HepG2 (cell line): Measurements from ENCODE around the gene REEP2. TPM values are rescaled to one million over a fixed set of nuclear protein-coding genes. Genes with fewer than 3 reads are reported as not detected.

Experiments
- ATAC-seq: fragments of 200-7000 bp; cut with Tn5 transposase; 3 replicates; pipeline ENCODE4 v1.9.1; 2020; ENCODE audit warnings: mild to moderate bottlenecking, moderate library complexity
- BruUV-seq: library from RNA; stranded (reverse); fragments of 400-500 nt; replicated peaks from 2 replicates; lab custom pipeline; 2021; lab: Mats Ljungman, UMichigan
- CTCF ChIA-PET: fragments of 300-600 bp; formaldehyde crosslinking; extraction: SDS; loops from one replicate; lab custom pipeline; 2021; ENCODE audit warnings: low total read pairs, inconsistent platforms, low intra/inter-chr PET ratio; lab: Yijun Ruan, JAX
- POLR2A ChIA-PET: fragments of 350-600 bp; sonication (Branson Sonifier 250); formaldehyde crosslinking; loops from one replicate; lab custom pipeline; 2020; ENCODE audit warnings: antibody characterized with exemption, inconsistent platforms; lab: Yijun Ruan, JAX
- DNase-seq: peaks from one replicate; pipeline ENCODE4 v3.0.0-alpha.2; 2015; ENCODE audit warnings: low spot score
- FAIRE-seq: peaks from 3 replicates; lab custom pipeline; 2011; peaks lifted over from hg19 to GRCh38; lab: Jason Lieb, UNC
- H2AFZ ChIP-seq: one replicate; pipeline ENCODE4 v1.6.1; 2011; ENCODE audit warnings: low read length, inconsistent platforms
- H3K27ac ChIP-seq: fragments of 300-600 bp; 3 replicates; pipeline ENCODE4 v1.8.0; 2011; ENCODE audit warnings: mixed run types, mild to moderate bottlenecking, mixed read lengths, low read length, inconsistent platforms; ENCODE audit not compliant: insufficient read depth; ENCODE audit errors: extremely low read length
- H3K27me3 ChIP-seq, 2 experiments: fragments of 200-600 bp in 1 of 2; 2 replicates in 1 of 2; 3 replicates in 1 of 2; pipeline versions ENCODE4 v1.6.0 to v1.8.0; 2011; ENCODE audit warnings: low read length in 2 of 2, mild to moderate bottlenecking in 2 of 2, moderate library complexity in 2 of 2, inconsistent platforms in 1 of 2; ENCODE audit not compliant: insufficient read depth in 2 of 2, control insufficient read depth in 1 of 2
- H3K36me3 ChIP-seq, 2 experiments: fragments of 200-600 bp in 1 of 2; replicated peaks in 1 of 2; 2 replicates in 1 of 2; 3 replicates in 1 of 2; pipeline versions ENCODE4 v1.5.1 to v1.8.0; 2011; ENCODE audit warnings: low read length in 2 of 2, inconsistent platforms in 1 of 2; ENCODE audit not compliant: insufficient read depth in 2 of 2, control insufficient read depth in 1 of 2
- H3K4me1 ChIP-seq: 2 replicates; pipeline ENCODE4 v1.5.1; 2012; ENCODE audit warnings: low read length, inconsistent platforms; ENCODE audit not compliant: insufficient read depth
- H3K4me2 ChIP-seq: 2 replicates; pipeline ENCODE4 v1.6.0; 2011; ENCODE audit warnings: low read depth, low read length, inconsistent platforms
- H3K4me3 ChIP-seq, 3 experiments: fragments of 200-600 bp in 1 of 3; sonication (generic), shearing (Covaris generic) in 1 of 3; replicated peaks in 1 of 3; 2 replicates each; pipeline ENCODE4 v1.5.1; 2011 to 2016; ENCODE audit warnings: low read length in 3 of 3, inconsistent platforms in 2 of 3, low read depth in 2 of 3, mild to moderate bottlenecking in 2 of 3, control low read depth in 1 of 3, mixed read lengths in 1 of 3; ENCODE audit not compliant: insufficient read depth in 1 of 3
- H3K79me2 ChIP-seq: one replicate; pipeline ENCODE4 v1.6.1; 2011; ENCODE audit warnings: low read length, inconsistent platforms; ENCODE audit not compliant: insufficient read depth
- H3K9ac ChIP-seq: 2 replicates; pipeline ENCODE4 v1.6.0; 2011; ENCODE audit warnings: mild to moderate bottlenecking, low read depth, low read length, inconsistent platforms; ENCODE audit not compliant: insufficient read depth
- H3K9me3 ChIP-seq: 2 replicates; pipeline ENCODE4 v1.5.1; 2012; ENCODE audit warnings: mild to moderate bottlenecking, low read length
- H4K20me1 ChIP-seq: 2 replicates; pipeline ENCODE4 v1.6.0; 2011; ENCODE audit warnings: inconsistent platforms, mild to moderate bottlenecking, low read length, moderate library complexity; ENCODE audit not compliant: insufficient read depth
- CTCF ChIP-seq: sonication (generic); formaldehyde crosslinking; IDR thresholded peaks from 2 replicates; pipeline ENCODE4 v1.5.0; 2020; ENCODE audit warnings: mild to moderate bottlenecking, missing genetic modification reagents, moderate library complexity
- ELF3 ChIP-seq: IDR thresholded peaks from 2 replicates; pipeline ENCODE4 v1.6.1; 2016; ENCODE audit warnings: missing genetic modification reagents, missing compliant biosample characterization
- GABPB1 ChIP-seq: IDR thresholded peaks from 2 replicates; pipeline ENCODE4 v1.6.1; 2016; ENCODE audit warnings: mild to moderate bottlenecking, missing genetic modification reagents, moderate library complexity, missing compliant biosample characterization
- HNRNPUL1 ChIP-seq: fragments of 200-400 bp; formaldehyde crosslinking; IDR thresholded peaks from 2 replicates; pipeline ENCODE4 v1.6.1; 2017; ENCODE audit warnings: low read depth, mild to moderate bottlenecking, low read length, moderate library complexity
- MED13 ChIP-seq: sonication (generic); formaldehyde crosslinking; IDR thresholded peaks from 2 replicates; pipeline ENCODE4 v1.5.0; 2020; ENCODE audit warnings: missing genetic modification reagents
- THRA ChIP-seq: sonication (generic); formaldehyde crosslinking; IDR thresholded peaks from 2 replicates; pipeline ENCODE4 v1.4.0; 2020; ENCODE audit warnings: missing genetic modification reagents, borderline replicate concordance
- ZBTB4 ChIP-seq: sonication (generic); formaldehyde crosslinking; IDR thresholded peaks from 2 replicates; pipeline ENCODE4 v1.4.0; 2020; ENCODE audit warnings: missing genetic modification reagents, mild to moderate bottlenecking, borderline replicate concordance
- ZNF121 ChIP-seq: sonication (generic); formaldehyde crosslinking; IDR thresholded peaks from 2 replicates; pipeline ENCODE4 v1.5.0; 2020; ENCODE audit warnings: mild to moderate bottlenecking, missing genetic modification reagents
- ZNF138 ChIP-seq: sonication (generic); formaldehyde crosslinking; IDR thresholded peaks from 2 replicates; pipeline ENCODE4 v1.5.0; 2020; ENCODE audit warnings: mild to moderate bottlenecking, low read depth, missing genetic modification reagents
- ZNF441 ChIP-seq: sonication (generic); formaldehyde crosslinking; IDR thresholded peaks from 2 replicates; pipeline ENCODE4 v1.7.0; 2021; ENCODE audit warnings: missing genetic modification reagents, borderline replicate concordance
- ZNF567 ChIP-seq: sonication (generic); formaldehyde crosslinking; IDR thresholded peaks from 2 replicates; pipeline ENCODE4 v1.8.1; 2023; ENCODE audit warnings: mild to moderate bottlenecking, missing genetic modification reagents, borderline replicate concordance
- ZNF570 ChIP-seq: sonication (generic); formaldehyde crosslinking; IDR thresholded peaks from 2 replicates; pipeline ENCODE4 v1.4.0; 2020; ENCODE audit warnings: mild to moderate bottlenecking, missing genetic modification reagents, borderline replicate concordance
- WGBS: methylation state at CpG from one replicate; pipeline ENCODE4 v1.1.6; 2017; ENCODE audit warnings: low lambda C conversion rate; 5-methylcytosine and 5-hydroxymethylcytosine counted together
- in situ Hi-C: cut with HindIII; loops from 2 replicates; pipeline ENCODE4 v1.10.0; 2017; ENCODE audit warnings: low pct_unique_long_range_greater_than_20kb; ENCODE audit not compliant: extremely low pct_ligation_motif_present
- intact Hi-C: fragments of 100-400 bp; cut with micrococcal nuclease; formaldehyde crosslinking; loops from one replicate; pipeline ENCODE4 v1.10.0; 2022; ENCODE audit not compliant: unreplicated experiment
- polyA plus RNA-seq, 8 experiments: library from polyadenylated mRNA; depleted of rRNA in 3 of 8; stranded (reverse) in 7 of 8; unstranded in 1 of 8; fragments of >200 nt; fragmentation: Illumina TruSeq in 4 of 8; extraction: Trizol in 4 of 8; gene quantifications; 2 replicates each; pipeline versions ENCODE4 v1.2.1 to v1.2.3, GENCODE V29; 2011 to 2016; ENCODE audit warnings: low read depth in 4 of 8, missing spikeins in 1 of 8, mixed read lengths in 1 of 8; ENCODE audit not compliant: insufficient read depth in 1 of 8
- total RNA-seq, 5 experiments: library from RNA; depleted of rRNA; stranded (reverse); fragments of >200 nt; fragmentation: Illumina TruSeq; extraction: Trizol; gene quantifications; 2 replicates each; pipeline ENCODE4 v1.2.3, GENCODE V29; 2016; ENCODE audit warnings: low read depth in 1 of 5
- TF ChIP-seq, protein P1 (sequence below): sonication (generic); formaldehyde crosslinking; IDR thresholded peaks from 2 replicates; pipeline ENCODE4 v1.4.0; 2020; ENCODE audit warnings: missing genetic modification reagents

The REEP2 gene
- total and polyA plus RNA-seq, 2 of the 13 experiments (the other 11 are each of a cell fraction or from before 2014, with no cell fraction given), result 5.3 to 7.8 TPM

DNA sequence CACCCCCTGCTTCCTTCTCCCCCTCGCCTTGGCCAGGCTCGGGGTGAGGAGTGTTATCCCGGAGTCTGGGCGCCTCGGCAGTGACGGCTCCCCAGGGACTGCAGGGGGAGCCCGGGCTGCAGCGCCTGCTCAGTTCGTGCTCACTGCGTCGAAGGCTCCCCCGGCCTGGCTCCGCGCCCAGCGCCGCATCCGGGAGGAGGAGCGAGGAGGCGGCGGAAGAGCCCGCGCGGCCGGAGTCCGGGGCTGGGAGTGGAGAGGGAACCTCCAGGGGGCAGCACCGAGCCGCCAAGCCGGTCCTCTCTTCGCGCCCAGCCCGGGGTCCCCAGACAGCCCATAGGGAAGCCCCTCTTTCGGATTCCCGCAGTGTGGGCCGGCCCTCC is 25.1 kb downstream of the REEP2 start:
- peak; percentile 68 for ATAC-seq
- DNase-seq, result peak; percentile 86
- peaks cover 0 to 3% of the 10 kb centered on the region in 2 experiments; a peak in 1 of 5 replicates for H3K27me3 ChIP-seq
- peaks cover 3% of the 10 kb centered on the region for H3K79me2 ChIP-seq
- peak; percentile 47 for FAIRE-seq
- H3K4me2 ChIP-seq, result peak overlapping the region; percentile 83
- BruUV-seq, result no TSS peak
- ChIA-PET CTCF (interaction anchor here (1.1 to 2.5 kb wide), 2 partner anchors 28 to 40 kb away, joined by 4 to 29 read pairs; no protein-coding TSS in a partner anchor), POLR2A (interaction anchor here (1.0 to 4.0 kb wide), 10 partner anchors 15 to 112 kb away, joined by 3 to 58 read pairs (median 6); partner anchors contain the start of genes ETF1 and HSPA9)
- peaks cover 50% of the 10 kb centered on the region for H3K4me1 ChIP-seq
- in situ Hi-C loops (loop anchor here (5.0 kb wide), 1 partner anchor 78 kb away; the partner anchor contains the start of gene ETF1), intact Hi-C loops (loop anchor here (1.0 to 2.0 kb wide), 2 partner anchors 39 to 79 kb away; partner anchors contain the start of gene ETF1)
- peak overlapping the region; percentile 95 for H3K27ac ChIP-seq
- H3K4me3 ChIP-seq, result peak overlapping the region; percentile 69 to 91 (median 78)
- peaks cover 0 to 7% of the 10 kb centered on the region in 2 experiments; a peak in 2 of 5 replicates for H3K36me3 ChIP-seq
- H3K9ac ChIP-seq, result peak overlapping the region; percentile 86
- H4K20me1 ChIP-seq, result peaks cover 3% of the 10 kb centered on the region; the same call in 1 of the 2 replicates
- H3K9me3 ChIP-seq, result no peaks in the 10 kb centered on the region
- WGBS, result no CpG with 5 or more reads among the region's 34 CpGs
- H2AFZ ChIP-seq, result no peak overlapping the region
- TF ChIP-seq CTCF (peak; percentile 90), GABPB1 (CRISPR knock-in tag) (peak; percentile 86), ZNF121 (CRISPR knock-in tag) (no peak), MED13 (CRISPR knock-in tag) (no peak; the same call in 1 of the 2 replicates), ZNF567 (0 out of 2 replicates have a peak, but pooled peaks have one; percentile 32), ZNF138 (CRISPR knock-in tag) (no peak), ELF3 (peak; percentile 83), THRA (CRISPR knock-in tag) (no peak), HNRNPUL1 (no peak; the same call in 1 of the 2 replicates), ZNF570 (CRISPR knock-in tag) (no peak), ZBTB4 (CRISPR knock-in tag) (no peak; the same call in 1 of the 2 replicates), ZNF441 (CRISPR knock-in tag) (no peak; the same call in 1 of the 2 replicates)
- TF ChIP-seq, protein P1, sequence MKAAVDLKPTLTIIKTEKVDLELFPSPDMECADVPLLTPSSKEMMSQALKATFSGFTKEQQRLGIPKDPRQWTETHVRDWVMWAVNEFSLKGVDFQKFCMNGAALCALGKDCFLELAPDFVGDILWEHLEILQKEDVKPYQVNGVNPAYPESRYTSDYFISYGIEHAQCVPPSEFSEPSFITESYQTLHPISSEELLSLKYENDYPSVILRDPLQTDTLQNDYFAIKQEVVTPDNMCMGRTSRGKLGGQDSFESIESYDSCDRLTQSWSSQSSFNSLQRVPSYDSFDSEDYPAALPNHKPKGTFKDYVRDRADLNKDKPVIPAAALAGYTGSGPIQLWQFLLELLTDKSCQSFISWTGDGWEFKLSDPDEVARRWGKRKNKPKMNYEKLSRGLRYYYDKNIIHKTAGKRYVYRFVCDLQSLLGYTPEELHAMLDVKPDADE, result no peak
